VCaP (cell line): ENCODE results near the gene AKT3.

ENCODE experiments used
- H3K27ac ChIP-seq: fragments of 450-650 bp; 2 replicates; pipeline ENCODE4 v1.5.1; 2017
- CTCF ChIP-seq: fragments of 450-650 bp; conservative IDR thresholded peaks from 2 replicates; pipeline ENCODE4 v1.5.1; 2017; ENCODE audit warnings: mild to moderate bottlenecking, moderate library complexity

Gene AKT3

GRCh38 chr1:243547891-243548290, 302.2 kb downstream of the AKT3 start:
- TF ChIP-seq CTCF = no peak
- no peak overlapping the region for H3K27ac ChIP-seq

- TF ChIP-seq CTCF = no peak
- H3K27ac ChIP-seq = no peak overlapping the region
Measured at GRCh38 chr1:243546457-243546856, 303.6 kb downstream of the AKT3 start.

- no peak for TF ChIP-seq CTCF
- H3K27ac ChIP-seq = no peak overlapping the region
Measured at GRCh38 chr1:243543501-243543900, 306.5 kb downstream of the AKT3 start.

GRCh38 chr1:243542739-243543415, 307.2 kb downstream of the AKT3 start:
- TF ChIP-seq CTCF = no peak
- no peak overlapping the region for H3K27ac ChIP-seq

- no peak overlapping the region for H3K27ac ChIP-seq
- no peak for TF ChIP-seq CTCF
Measured at GRCh38 chr1:243539636-243540035, 310.4 kb downstream of the AKT3 start.

GRCh38 chr1:243535014-243535413, 315.0 kb downstream of the AKT3 start:
- TF ChIP-seq CTCF = no peak
- H3K27ac ChIP-seq = no peak overlapping the region

GRCh38 chr1:243529512-243529911, 320.5 kb downstream of the AKT3 start:
- no peak overlapping the region for H3K27ac ChIP-seq
- TF ChIP-seq CTCF = no peak
